Esophagus squamous epithelium (tissue), 5 donors: ENCODE results near the gene PARD3. TPM values are rescaled to one million over a fixed set of nuclear protein-coding genes. Genes with fewer than 3 reads are reported as not detected.

ENCODE experiments used
- DNase-seq: peaks from one replicate; lab custom pipeline; 2025; lab: John Stamatoyannopoulos, UW
- H3K27ac ChIP-seq, 4 donors: fragments of 200-600 bp; sonication (generic); one replicate each; pipeline ENCODE4 v1.5.1; 2016 to 2019; ENCODE audit warnings: mild to moderate bottlenecking in 1 of 4
- H3K27me3 ChIP-seq, 4 donors: fragments of 200-600 bp; sonication (generic); 1 replicate in 3 of 4; 2 replicates in 1 of 4; pipeline versions ENCODE4 v1.5.1 to v1.6.0; 2017 to 2021; ENCODE audit warnings: antibody characterized with exemption in 1 of 4
- H3K36me3 ChIP-seq, 3 donors: fragments of 200-600 bp; sonication (generic); one replicate each; pipeline ENCODE4 v1.5.1; 2016 to 2019
- H3K4me1 ChIP-seq, 3 donors: fragments of 200-600 bp; sonication (generic); one replicate each; pipeline ENCODE4 v1.5.1; 2017 to 2019
- H3K4me3 ChIP-seq, 4 donors: fragments of 200-600 bp; sonication (generic); 1 replicate in 3 of 4; 2 replicates in 1 of 4; pipeline ENCODE4 v1.5.1; 2016 to 2019; ENCODE audit warnings: mild to moderate bottlenecking in 2 of 4, moderate library complexity in 1 of 4
- H3K9me3 ChIP-seq, 3 donors: fragments of 200-600 bp; sonication (generic); one replicate each; pipeline ENCODE4 v1.5.1; 2016 to 2019
- CTCF ChIP-seq, 6 experiments: fragments of 450-650 bp in 4 of 6; fragments of 200-600 bp in 2 of 6; sonication (generic) in 2 of 6; IDR thresholded peaks; one replicate each; pipeline ENCODE4 v1.5.1; 2016 to 2019; ENCODE audit warnings: antibody characterized with exemption in 6 of 6, mild to moderate bottlenecking in 4 of 6, moderate library complexity in 4 of 6
- POLR2A ChIP-seq, 4 donors: fragments of 450-650 bp; IDR thresholded peaks; one replicate each; pipeline ENCODE4 v1.6.1; 2017; ENCODE audit warnings: antibody characterized with exemption in 4 of 4, mild to moderate bottlenecking in 4 of 4, moderate library complexity in 3 of 4
- WGBS, 2 donors: methylation state at CpG; one replicate each; pipeline ENCODE4 v1.1.5; 2018; 5-methylcytosine and 5-hydroxymethylcytosine counted together
- intact Hi-C: fragments of 100-400 bp; cut with DNase I; formaldehyde crosslinking; loops from one replicate; pipeline ENCODE4 v1.15.0; 2022
- total RNA-seq, 4 donors: library from RNA; depleted of rRNA; stranded (reverse); fragments of >200 nt; gene quantifications; one replicate each; pipeline ENCODE4 v1.1.0, GENCODE V29; 2016
- donor health status: DM: yes; HTN: yes; CAD: no.

PARD3 gene
- total RNA-seq, 4 donors from 2014 or later = 57.3 to 114 (median 81.7) TPM

- WGBS, 2 donors = 78 to 96% methylated on average over 4 of the region's 4 CpGs
- DNase-seq = no peak
- intact Hi-C loops = no loop called here
- no peaks in the 10 kb centered on the region for H3K27me3 ChIP-seq
- H3K27ac ChIP-seq = no peak overlapping the region
- no peaks in the 10 kb centered on the region for H3K9me3 ChIP-seq
- H3K4me1 ChIP-seq = peaks cover 0 to 15% (median 0%) of the 10 kb centered on the region in 3 donors
- no peak overlapping the region for H3K4me3 ChIP-seq
- peaks cover 0 to 31% (median 0%) of the 10 kb centered on the region in 3 donors for H3K36me3 ChIP-seq
- TF ChIP-seq POLR2A (IDR thresholded peaks at IDR 0.05) = no peak
Measured at GRCh38 chr10:34341473-34341872, 473.6 kb downstream of the PARD3 start.

- no peaks in the 10 kb centered on the region for H3K27me3 ChIP-seq
- H3K9me3 ChIP-seq = no peaks in the 10 kb centered on the region
- H3K27ac ChIP-seq = no peak overlapping the region
- no peak overlapping the region for H3K4me3 ChIP-seq
- DNase-seq = no peak
- H3K4me1 ChIP-seq = peaks cover 0 to 15% (median 0%) of the 10 kb centered on the region in 3 donors
- TF ChIP-seq CTCF (IDR thresholded peaks at IDR 0.05) = no peak
- no peak for TF ChIP-seq POLR2A (IDR thresholded peaks at IDR 0.05)
- intact Hi-C loops = no loop called here
- 73 to 95% methylated on average over 1 of the region's 1 CpG for WGBS, 2 donors
- H3K36me3 ChIP-seq = peaks cover 0 to 25% (median 0%) of the 10 kb centered on the region in 3 donors
Measured at GRCh38 chr10:34340934-34341333, 474.2 kb downstream of the PARD3 start.

GRCh38 chr10:34339816-34340553 is 475.1 kb downstream of the PARD3 start:
- intact Hi-C loops = no loop called here

GRCh38 chr10:34337917-34338316 is 477.2 kb downstream of the PARD3 start:
- DNase-seq = no peak
- H3K27ac ChIP-seq = no peak overlapping the region
- TF ChIP-seq CTCF (IDR thresholded peaks at IDR 0.05) (no peak), POLR2A (IDR thresholded peaks at IDR 0.05) (no peak)
- peaks cover 0 to 15% (median 0%) of the 10 kb centered on the region in 3 donors for H3K4me1 ChIP-seq
- peaks cover 0 to 21% (median 0%) of the 10 kb centered on the region in 3 donors for H3K36me3 ChIP-seq
- no peaks in the 10 kb centered on the region for H3K9me3 ChIP-seq
- no peaks in the 10 kb centered on the region for H3K27me3 ChIP-seq
- WGBS, 2 donors = 58 to 73% methylated on average over 3 of the region's 3 CpGs
- intact Hi-C loops = no loop called here
- no peak overlapping the region for H3K4me3 ChIP-seq

More at GRCh38 chr10:34339816-34340553, 475.1 kb downstream of the PARD3 start:
- no peak overlapping the region for H3K27ac ChIP-seq
- no peak for DNase-seq
- peaks cover 0 to 21% (median 0%) of the 10 kb centered on the region in 3 donors for H3K36me3 ChIP-seq
- peaks cover 0 to 15% (median 0%) of the 10 kb centered on the region in 3 donors for H3K4me1 ChIP-seq
- TF ChIP-seq POLR2A (IDR thresholded peaks at IDR 0.05) = no peak
- TF ChIP-seq CTCF (IDR thresholded peaks at IDR 0.05) = no peak
- H3K27me3 ChIP-seq = no peaks in the 10 kb centered on the region
- no peak overlapping the region for H3K4me3 ChIP-seq
- H3K9me3 ChIP-seq = no peaks in the 10 kb centered on the region
- 62 to 74% methylated on average over 2 of the region's 2 CpGs for WGBS, 2 donors

GRCh38 chr10:34335960-34336690 is 479.0 kb downstream of the PARD3 start:
- peaks cover 0 to 16% (median 0%) of the 10 kb centered on the region in 3 donors for H3K36me3 ChIP-seq
- no peaks in the 10 kb centered on the region for H3K27me3 ChIP-seq
- H3K27ac ChIP-seq = no peak overlapping the region
- DNase-seq = no peak
- H3K4me1 ChIP-seq = peaks cover 0 to 15% (median 0%) of the 10 kb centered on the region in 3 donors
- TF ChIP-seq CTCF (IDR thresholded peaks at IDR 0.05) = no peak
- no peak for TF ChIP-seq POLR2A (IDR thresholded peaks at IDR 0.05)
- no peaks in the 10 kb centered on the region for H3K9me3 ChIP-seq
- no peak overlapping the region for H3K4me3 ChIP-seq
- intact Hi-C loops = no loop called here
- WGBS, 2 donors = 91 to 95% methylated on average over 5 of the region's 5 CpGs
